ENCODE results near the gene SMCO4.
"Not testable (repeated sequence)": the region's sequence is repeated elsewhere in the genome, so short reads cannot be mapped to it uniquely, and the experiment has no call there.

The SMCO4 gene

GRCh38 chr11:93485983-93486382 is 57.2 kb downstream of the SMCO4 start:
- in situ Hi-C loops (cut with MboI; ENCODE audit: low pct_unique_long_range_greater_than_20kb, low sequenced_read_pairs), result no loop called here
- DNase-seq, result no peak

GRCh38 chr11:93484716-93485115 is 58.5 kb downstream of the SMCO4 start:
- in situ Hi-C loops (cut with MboI; ENCODE audit: low pct_unique_long_range_greater_than_20kb, low sequenced_read_pairs), result no loop called here
- no peak for DNase-seq

GRCh38 chr11:93482556-93482955 is 60.6 kb downstream of the SMCO4 start:
- in situ Hi-C loops (cut with MboI; ENCODE audit: low pct_unique_long_range_greater_than_20kb, low sequenced_read_pairs), result no loop called here
- DNase-seq, result no peak

DNA sequence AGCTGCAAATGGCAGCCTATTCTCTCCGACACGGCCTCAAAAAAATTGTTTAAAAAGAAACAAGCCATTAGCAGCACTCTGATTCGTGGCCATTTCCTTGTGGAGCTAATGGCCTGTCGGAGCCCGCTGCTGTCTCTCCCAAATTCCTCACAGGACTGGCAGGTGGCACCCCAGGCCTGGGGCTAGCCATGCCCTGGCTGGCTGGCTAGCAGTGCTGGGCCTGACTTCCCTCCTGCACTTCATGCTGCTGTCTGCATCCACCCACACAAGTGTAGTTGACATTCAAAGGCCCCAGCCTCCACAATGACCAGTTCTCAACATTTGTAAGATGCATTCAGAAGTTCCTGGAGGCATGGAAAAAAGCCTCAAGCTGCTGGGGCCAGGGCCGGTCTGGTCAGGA is 61.5 kb downstream of the SMCO4 start:
- no peak for DNase-seq
- in situ Hi-C loops (cut with MboI; ENCODE audit: low pct_unique_long_range_greater_than_20kb, low sequenced_read_pairs), result no loop called here

GRCh38 chr11:93481279-93481678 is 61.9 kb downstream of the SMCO4 start:
- in situ Hi-C loops (cut with MboI; ENCODE audit: low pct_unique_long_range_greater_than_20kb, low sequenced_read_pairs), result no loop called here
- DNase-seq, result no peak

- no peak for DNase-seq
- in situ Hi-C loops (cut with MboI; ENCODE audit: low pct_unique_long_range_greater_than_20kb, low sequenced_read_pairs), result no loop called here
Observed at GRCh38 chr11:93480756-93481155, 62.4 kb downstream of the SMCO4 start.

DNA sequence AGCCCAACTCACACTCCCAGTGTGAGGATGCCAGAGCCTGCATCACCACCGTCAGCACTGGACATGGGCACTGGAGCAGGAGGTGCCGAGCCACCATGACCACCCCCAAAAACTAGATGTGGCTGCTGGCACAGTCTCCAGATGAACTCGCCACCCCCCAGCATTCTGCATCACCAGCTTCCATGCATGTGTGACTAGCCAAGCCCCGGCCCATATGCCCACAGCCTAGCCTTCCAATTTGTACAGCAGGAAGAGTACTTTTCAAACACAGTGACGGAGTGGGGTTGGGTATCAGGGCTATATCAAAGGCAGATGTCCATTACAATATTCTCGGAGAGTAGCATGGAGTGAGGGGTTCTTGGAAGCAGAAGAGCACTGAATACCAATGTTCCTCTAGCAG is 62.9 kb downstream of the SMCO4 start:
- in situ Hi-C loops (cut with MboI; ENCODE audit: low pct_unique_long_range_greater_than_20kb, low sequenced_read_pairs), result no loop called here
- DNase-seq, result no peak

DNA sequence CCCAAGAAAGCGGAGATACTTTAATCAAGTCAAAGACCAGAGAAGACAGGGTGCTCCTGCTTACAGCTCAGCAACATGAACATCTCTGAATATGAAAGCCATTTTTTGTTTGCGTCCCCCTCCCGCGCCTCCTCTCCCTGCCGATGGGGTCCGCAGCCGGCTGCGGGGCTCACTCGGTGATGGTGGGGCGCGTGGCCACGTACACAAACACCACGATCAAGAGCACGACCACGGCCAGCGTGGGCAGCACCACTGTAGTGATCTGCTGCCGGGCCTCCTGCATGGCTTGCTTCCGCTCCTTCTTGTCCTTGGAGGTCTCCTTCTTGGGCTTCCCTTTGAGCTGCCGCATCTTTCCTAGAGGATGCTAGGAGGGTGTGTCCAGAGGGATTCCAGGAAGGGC is 64.3 kb downstream of the SMCO4 start:
- in situ Hi-C loops (cut with MboI; ENCODE audit: low pct_unique_long_range_greater_than_20kb, low sequenced_read_pairs), result no loop called here
- DNase-seq, result no peak

DNA sequence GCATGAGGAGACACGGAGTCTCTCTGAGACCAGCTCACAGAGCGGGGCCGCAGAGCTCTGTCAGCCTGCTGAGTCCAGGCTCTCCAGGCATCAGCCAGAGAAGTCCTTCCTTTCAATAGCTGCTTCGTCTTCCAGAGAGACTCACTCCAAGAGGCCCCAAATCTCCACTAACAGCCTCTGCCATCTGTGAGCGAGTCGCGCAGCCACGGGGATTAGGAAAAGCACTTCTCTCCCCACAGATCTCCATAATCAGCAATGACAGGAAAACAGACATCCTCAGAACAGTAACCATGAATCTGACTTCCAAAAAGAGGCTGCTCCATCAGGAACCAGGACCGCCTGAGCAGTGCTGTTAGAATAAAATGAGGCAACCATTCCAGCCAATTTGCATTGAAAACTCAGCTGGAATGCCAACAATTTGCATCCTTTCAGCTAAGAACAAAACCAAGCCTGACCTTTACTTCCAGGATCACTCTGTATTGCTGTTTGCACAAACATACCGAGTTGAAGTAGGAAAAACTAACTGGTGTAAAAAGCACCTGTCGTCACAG is 65.4 kb downstream of the SMCO4 start:
- DNase-seq, result no peak
- in situ Hi-C loops (cut with MboI; ENCODE audit: low pct_unique_long_range_greater_than_20kb, low sequenced_read_pairs), result no loop called here

DNA sequence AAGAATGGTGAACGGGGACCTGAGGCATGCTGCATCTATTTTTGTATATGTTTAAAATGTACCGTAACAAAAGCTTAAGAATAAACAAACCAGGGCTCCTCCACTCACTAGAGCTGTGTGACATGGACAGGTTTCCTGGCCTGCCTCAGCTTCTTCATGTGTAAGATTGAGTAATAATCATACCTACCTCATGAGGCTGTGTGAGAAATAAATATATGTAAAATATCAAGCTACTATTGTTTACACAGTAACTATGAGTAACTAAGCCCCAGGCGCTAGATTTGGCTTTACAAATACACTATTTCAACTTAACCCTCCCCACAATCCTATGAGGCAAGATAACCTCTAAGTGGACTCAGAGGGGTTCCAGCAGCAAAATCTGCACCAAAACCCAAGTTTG is 66.4 kb downstream of the SMCO4 start:
- in situ Hi-C loops (cut with MboI; ENCODE audit: low pct_unique_long_range_greater_than_20kb, low sequenced_read_pairs), result no loop called here
- DNase-seq, result no peak

- in situ Hi-C loops (cut with MboI; ENCODE audit: low pct_unique_long_range_greater_than_20kb, low sequenced_read_pairs), result no loop called here
- no peak for DNase-seq
Observed at GRCh38 chr11:93474123-93474522, 69.1 kb downstream of the SMCO4 start.

GRCh38 chr11:93468290-93468689 is 74.9 kb downstream of the SMCO4 start:
- in situ Hi-C loops (cut with MboI; ENCODE audit: low pct_unique_long_range_greater_than_20kb, low sequenced_read_pairs), result no loop called here
- no peak for DNase-seq

GRCh38 chr11:93467054-93467453 is 76.1 kb downstream of the SMCO4 start:
- in situ Hi-C loops (cut with MboI; ENCODE audit: low pct_unique_long_range_greater_than_20kb, low sequenced_read_pairs), result no loop called here
- no peak for DNase-seq

DNA sequence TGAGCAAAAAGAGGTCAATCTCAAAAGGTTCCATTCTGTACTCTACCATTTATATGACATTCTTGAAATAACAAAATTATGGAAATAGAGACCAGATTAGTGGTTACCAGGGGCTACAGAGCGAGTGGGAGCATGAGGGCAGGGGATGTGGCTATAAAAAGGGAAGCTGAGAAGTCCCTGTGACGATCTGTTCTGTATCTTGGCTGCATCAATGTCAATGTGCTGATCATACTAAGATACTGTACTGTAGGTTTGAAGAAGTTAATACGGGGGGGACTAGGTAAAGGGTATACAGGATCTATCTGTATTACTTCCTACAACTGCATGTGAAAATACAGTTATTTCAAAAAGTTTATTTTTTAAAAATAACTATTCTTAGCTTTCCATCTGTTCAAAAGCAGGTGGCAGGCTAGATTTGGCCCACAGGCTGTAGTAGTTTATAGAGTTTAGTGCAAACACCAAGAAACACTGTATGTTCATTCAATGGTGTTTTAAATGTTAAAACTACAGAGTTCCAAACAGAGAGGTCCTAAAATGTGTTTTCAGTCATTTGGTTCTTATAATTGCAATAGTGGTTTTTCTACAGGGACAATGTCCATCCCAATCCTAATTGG is 78.2 kb downstream of the SMCO4 start:
- in situ Hi-C loops (cut with MboI; ENCODE audit: low pct_unique_long_range_greater_than_20kb, low sequenced_read_pairs), result no loop called here
- peak; percentile 24 for DNase-seq

GRCh38 chr11:93463666-93464065 is 79.5 kb downstream of the SMCO4 start:
- DNase-seq; in situ Hi-C loops (cut with MboI; ENCODE audit: low pct_unique_long_range_greater_than_20kb, low sequenced_read_pairs): not testable (repeated sequence)

- in situ Hi-C loops (cut with MboI; ENCODE audit: low pct_unique_long_range_greater_than_20kb, low sequenced_read_pairs), result no loop called here
Observed at GRCh38 chr11:93458286-93458685, 84.9 kb downstream of the SMCO4 start.

GRCh38 chr11:93444617-93445073 is 98.5 kb downstream of the SMCO4 start:
- no peak for DNase-seq
- in situ Hi-C loops (cut with MboI; ENCODE audit: low pct_unique_long_range_greater_than_20kb, low sequenced_read_pairs), result no loop called here

More at GRCh38 chr11:93458286-93458685, 84.9 kb downstream of the SMCO4 start:
- DNase-seq, result no peak

DNA sequence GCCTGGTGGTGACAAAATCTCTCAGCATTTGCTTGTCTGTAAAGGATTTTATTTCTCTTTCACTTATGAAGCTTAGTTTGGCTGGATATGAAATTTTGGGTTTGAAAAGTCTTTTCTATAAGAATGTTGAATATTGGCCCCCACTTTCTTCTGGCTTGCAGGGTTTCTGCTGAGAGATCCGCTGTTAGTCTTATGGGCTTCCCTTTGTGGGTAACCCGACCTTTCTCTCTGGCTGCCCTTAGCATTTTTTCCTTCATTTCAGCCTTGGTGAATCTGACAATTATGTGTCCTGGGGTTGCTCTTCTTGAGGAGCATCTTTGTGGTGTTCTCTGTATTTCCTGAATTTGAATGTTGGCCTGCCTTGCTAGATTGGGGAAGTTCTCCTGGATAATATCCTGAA is 100.0 kb downstream of the SMCO4 start:
- in situ Hi-C loops (cut with MboI; ENCODE audit: low pct_unique_long_range_greater_than_20kb, low sequenced_read_pairs); DNase-seq: not testable (repeated sequence)

DNA sequence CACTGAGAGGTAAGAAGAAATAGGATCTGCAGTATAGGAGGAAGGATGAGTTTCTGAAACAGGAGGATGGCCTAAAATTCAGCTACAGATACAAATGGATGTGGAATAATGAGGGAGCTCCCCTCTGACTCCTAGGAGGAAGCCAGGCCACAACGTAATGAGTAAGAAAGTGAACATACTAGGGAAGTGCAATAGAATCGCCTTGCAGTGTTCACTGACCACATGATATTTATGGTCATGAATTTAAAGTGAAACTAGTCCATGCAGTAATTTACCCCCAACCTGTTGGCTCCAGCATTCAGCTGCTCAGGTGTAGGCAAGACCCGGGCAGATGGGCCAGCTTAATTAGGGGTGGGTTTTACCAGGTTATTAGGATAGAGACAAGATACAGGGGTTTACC is 110.9 kb downstream of the SMCO4 start:
- in situ Hi-C loops (cut with MboI; ENCODE audit: low pct_unique_long_range_greater_than_20kb, low sequenced_read_pairs), result no loop called here
- DNase-seq, result no peak

All from KBM-7 (cell line).